ENCODE results near the gene TMEM198.

TMEM198 gene

DNA sequence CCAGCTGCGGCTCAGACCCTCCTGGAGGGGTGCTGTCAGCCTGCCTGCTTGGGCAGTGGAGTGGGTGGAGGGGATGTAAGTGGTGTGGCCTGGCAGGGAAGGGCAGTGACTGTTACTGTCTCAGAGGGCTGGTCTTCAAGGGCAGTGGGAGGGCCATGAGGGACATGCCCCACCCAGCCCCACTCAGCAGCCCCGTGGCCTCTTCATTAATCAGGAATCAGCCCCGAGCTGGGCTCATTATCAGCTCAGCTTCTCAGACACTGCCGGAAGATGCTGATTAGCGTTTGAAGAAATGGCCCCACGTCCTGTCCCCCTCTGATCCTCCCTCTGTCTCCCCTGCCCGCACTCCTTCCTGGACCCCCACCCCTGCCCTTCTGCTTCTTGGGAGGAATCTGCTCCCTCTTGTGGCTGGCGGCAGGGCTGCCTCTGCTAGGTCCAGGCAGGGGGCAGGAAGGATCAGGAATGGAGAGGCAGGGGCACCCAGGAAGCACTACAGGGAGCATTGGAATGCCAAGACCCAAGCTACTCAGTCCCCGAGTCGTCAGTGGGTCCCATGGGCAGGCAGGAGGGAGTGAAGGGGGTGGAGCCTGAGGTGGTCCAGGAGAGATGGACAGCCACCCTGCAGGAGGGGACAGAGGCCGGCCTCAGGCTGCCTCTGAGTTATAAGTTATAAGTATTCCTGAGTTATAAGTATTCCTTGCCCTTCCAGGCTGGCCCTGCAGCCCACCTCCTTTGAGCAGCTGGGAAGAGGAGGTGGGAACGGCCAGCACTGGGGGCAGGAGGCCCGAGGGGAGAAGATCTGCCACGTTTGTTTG is 22.6 kb upstream of the TMEM198 start:
- in situ Hi-C loops (cut with MboI; ENCODE audit: low pct_unique_long_range_greater_than_20kb, low sequenced_read_pairs) = no loop called here
- DNase-seq = peak; percentile 60

DNA sequence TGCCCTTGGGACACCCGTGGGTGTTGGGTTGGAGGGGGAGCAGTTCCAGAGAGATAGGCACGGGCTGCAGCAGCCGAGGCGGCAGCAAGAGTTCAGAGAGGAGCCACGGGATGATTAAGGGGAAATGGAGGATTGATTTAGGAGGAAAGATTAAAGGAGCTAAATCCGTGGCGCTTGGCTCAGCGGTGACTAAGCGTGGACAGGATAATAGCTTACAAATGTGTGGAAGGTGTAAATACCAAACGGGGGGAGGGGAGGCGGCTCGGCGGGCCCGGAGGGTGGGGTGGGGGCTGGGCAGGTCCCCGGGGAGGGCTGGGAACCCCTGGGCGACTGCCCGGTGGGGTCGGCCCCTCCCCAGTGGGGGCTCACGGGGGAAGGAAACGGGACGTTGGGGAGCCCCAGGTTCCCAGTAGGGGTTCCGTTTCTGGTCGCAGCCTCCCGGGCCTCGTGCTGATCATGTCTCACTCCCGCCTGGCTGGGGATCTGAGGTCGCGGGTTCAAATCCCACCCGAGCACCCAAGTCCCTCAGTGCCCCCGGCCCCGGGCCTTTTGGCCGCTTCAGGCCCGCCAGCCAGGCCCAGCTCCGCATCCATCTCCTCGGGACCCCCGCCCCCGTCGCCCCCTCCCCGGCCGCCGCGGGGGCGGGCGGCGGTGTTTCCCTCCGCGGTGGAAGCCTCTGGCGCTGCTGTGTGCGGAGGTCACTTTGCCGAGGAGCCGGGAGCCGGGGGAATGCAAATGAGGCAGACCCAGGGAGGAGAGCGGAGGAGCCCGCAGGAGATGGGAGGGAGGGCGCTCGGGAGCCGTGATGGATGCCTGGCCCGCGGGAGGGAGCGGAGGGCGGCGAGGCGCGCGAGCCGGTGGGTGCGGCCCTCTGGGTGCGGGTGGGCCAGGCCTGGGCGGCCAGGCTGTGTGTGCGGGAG is 21.5 kb upstream of the TMEM198 start:
- in situ Hi-C loops (cut with MboI; ENCODE audit: low pct_unique_long_range_greater_than_20kb, low sequenced_read_pairs) = no loop called here
- no peak for DNase-seq

DNA sequence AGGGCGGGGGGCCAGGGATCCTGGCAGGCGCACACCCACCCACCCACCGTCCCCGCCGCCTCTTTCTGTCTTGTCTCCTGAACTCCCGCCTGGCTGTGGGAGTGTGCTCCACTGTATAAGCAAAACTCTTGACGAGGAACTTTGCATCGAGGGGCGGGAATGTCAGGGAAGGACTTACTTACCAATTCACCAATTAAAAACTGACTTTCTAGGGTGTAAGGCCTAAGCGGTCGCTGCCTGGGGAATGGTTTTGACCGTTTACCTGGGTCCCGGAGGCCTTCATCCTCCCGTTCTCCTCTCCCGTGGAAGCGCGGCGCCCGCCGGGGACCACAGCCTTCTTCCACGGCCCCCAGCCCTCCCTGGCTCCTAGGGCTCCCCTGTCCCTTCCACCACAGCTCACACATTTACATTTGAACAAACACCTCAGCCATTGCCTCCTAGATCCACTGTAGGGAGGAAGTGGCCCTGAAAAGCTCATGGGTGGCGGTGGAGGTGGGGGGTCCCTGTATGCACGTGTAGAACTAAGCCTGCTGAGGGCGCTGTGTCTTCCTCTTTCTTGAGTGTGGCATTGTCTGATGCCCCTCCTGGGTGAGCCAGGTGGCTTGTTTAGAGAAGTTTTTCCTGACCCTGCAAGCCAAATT is 20.7 kb upstream of the TMEM198 start:
- in situ Hi-C loops (cut with MboI; ENCODE audit: low pct_unique_long_range_greater_than_20kb, low sequenced_read_pairs) = no loop called here
- no peak for DNase-seq

DNA sequence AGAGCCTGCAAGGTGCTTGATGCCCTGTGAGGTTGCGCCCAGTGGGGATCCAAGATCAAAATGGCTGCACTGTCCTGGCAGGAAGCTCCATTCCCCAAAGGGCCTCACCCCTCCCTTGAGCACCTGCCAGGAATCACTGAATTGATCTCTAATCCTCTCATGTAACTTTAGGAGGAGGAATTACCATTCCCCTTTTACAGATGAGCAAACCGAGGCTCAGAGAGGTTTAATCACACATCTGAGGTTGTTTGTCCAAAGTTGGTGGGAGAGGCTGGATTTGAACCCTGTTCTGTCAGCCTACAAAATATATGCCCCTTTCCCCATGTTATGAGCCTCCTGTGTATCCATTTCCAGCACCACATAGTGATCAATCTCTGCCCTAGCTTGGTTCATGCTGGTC is 19.0 kb upstream of the TMEM198 start:
- in situ Hi-C loops (cut with MboI; ENCODE audit: low pct_unique_long_range_greater_than_20kb, low sequenced_read_pairs) = no loop called here
- DNase-seq = no peak

DNA sequence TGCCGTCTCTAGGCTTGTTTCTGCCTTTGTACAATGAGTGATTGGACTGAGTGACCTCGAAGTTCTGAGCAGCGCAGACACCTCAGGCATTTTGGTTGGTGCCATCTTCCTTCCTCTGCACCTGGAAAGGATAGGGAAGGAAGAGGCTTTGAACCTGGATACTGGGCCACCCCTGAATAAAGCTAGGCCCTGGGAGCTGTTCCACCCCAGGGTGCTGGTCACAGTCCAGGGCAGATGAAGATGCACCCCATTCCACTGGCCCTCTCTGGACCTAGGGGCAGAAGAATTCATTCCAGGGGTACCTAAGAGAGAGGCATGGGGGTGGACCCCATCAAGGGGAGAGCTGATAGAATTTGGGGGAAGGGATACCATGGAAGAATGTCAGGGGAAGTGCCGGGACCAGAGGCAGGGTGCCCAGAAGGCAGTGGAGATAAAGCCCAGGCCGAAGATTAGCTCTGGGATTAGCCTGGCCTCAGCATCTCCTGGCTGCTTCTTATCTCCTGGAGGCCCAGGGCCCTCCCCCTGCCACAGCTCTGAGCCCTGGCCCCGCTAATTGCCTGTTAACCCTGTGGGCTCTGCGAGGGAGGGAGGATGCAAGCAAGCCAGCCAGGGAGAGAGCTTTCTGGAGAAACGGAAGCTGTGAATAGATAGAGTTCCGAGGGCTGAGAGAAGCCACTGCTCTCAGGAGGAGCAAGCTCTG is 18.1 kb upstream of the TMEM198 start:
- in situ Hi-C loops (cut with MboI; ENCODE audit: low pct_unique_long_range_greater_than_20kb, low sequenced_read_pairs) = no loop called here
- peak; percentile 57 for DNase-seq

DNA sequence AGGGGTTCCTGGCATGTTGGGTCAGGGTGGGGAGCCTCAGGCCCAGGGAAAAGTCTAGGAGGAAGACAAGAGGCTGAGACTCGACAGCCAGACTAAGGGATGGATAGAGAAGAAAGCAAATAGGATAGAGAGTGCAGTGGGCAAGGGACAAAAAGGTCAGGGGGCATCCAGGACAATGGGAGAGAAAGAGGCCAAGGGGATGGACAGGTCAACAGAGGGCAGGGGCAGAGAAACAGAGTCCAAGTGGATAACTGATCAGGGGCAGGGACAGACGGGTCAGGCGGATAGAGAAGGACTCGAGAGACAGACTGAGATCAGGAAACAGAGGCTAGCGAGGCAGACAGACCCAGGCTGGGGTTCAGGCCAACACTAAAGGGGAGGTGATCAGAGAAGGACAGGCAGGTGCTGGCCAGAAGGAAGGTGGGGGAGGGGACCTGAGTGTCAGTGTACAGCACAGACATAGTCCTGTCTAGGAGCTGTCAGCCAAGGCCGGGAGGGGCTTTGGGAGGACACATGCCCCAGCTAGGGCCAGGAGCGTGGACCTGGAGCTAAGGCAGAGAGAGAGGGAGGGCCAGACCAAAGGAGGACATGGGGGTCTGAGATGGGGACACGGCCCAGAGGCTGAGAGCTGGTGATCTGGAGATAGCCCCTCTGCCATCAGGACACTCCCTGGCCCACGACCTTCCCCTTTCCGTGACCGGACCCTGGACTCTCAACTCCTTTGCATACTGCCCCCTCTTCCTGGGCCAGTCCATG is 17.3 kb upstream of the TMEM198 start:
- DNase-seq = no peak
- in situ Hi-C loops (cut with MboI; ENCODE audit: low pct_unique_long_range_greater_than_20kb, low sequenced_read_pairs) = no loop called here

DNA sequence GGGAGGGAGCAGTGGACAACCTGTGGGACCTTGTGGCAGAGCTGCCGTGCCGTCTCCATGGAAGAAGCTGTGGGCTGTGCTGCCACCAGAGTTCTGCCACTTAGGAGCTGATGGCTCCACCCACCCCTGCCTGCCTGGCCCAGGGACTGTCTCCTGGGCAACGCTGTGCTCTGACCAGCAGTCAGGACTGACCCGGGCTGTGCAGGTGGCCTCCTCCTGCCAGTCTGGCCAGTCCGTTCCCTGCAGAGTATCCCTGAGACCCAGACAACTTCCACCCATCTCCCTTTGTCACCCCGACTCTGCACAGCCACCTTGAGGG is 16.8 kb upstream of the TMEM198 start:
- DNase-seq = no peak

DNA sequence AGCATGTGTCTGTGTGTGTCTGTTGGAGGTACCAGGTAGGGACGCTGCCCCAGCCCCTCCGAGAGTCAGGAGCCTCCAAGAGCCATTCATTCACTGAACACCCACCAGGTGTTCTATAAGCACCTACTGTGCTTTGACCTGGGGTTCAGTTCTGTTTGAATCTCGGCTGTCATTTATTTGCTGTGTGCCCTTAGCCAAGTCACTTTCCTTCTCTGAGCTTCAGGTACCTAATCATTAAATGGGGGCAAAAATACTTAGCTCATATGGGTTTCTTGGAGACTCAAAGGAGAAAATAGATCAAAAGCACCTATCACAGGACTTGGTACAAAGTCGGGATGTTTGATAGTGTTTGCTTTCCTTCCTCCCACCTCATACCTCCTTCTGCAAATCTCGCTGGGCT is 16.4 kb upstream of the TMEM198 start:
- in situ Hi-C loops (cut with MboI; ENCODE audit: low pct_unique_long_range_greater_than_20kb, low sequenced_read_pairs) = no loop called here
- DNase-seq = no peak

More for the DNA sequence above, 16.8 kb upstream of the TMEM198 start:
- in situ Hi-C loops (cut with MboI; ENCODE audit: low pct_unique_long_range_greater_than_20kb, low sequenced_read_pairs) = no loop called here

DNA sequence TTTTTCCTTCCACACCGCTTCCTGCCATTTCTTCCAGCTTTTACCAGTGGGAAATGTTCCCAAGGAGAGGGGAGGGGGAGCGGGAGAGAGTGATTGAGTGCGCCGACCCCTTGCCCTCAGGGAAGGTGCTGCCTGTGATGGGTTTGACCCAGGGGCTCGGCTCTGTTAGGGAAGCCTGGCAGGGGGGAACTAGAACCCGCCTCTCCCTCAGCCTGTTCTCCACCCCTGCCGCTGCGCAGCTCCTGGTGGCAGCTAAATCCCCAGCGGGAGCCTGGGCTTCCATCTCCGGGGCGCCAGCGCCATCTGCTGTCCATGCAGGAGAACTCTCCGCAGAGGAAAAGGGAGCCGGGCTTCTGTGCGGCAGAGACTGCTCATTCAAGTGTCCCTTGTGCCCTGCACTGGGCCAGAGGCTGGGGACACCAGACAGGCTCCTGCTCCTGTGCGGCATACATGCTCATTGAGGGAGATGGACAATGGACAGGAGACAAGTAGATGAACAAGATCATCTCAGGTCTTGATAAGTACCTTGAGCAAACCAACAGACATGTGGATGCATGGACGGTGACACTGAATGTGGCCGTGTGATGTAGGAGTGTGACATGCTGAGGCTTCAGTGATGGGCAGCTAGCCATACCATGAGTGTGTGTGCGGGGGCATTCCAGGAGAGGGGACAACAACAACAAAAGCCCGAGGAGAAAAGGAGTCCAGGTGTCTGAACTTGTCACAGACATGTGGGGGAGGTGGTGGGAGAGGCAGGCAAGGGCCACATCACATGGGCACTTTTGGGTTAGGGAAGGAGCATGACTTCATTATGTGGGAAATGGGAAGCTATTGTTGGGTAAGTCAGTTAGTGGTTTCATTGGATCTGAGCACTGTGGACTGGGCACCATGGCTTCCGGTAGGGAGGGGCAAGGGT is 13.5 kb upstream of the TMEM198 start:
- DNase-seq = peak; percentile 83
- in situ Hi-C loops (cut with MboI; ENCODE audit: low pct_unique_long_range_greater_than_20kb, low sequenced_read_pairs) = no loop called here

DNA sequence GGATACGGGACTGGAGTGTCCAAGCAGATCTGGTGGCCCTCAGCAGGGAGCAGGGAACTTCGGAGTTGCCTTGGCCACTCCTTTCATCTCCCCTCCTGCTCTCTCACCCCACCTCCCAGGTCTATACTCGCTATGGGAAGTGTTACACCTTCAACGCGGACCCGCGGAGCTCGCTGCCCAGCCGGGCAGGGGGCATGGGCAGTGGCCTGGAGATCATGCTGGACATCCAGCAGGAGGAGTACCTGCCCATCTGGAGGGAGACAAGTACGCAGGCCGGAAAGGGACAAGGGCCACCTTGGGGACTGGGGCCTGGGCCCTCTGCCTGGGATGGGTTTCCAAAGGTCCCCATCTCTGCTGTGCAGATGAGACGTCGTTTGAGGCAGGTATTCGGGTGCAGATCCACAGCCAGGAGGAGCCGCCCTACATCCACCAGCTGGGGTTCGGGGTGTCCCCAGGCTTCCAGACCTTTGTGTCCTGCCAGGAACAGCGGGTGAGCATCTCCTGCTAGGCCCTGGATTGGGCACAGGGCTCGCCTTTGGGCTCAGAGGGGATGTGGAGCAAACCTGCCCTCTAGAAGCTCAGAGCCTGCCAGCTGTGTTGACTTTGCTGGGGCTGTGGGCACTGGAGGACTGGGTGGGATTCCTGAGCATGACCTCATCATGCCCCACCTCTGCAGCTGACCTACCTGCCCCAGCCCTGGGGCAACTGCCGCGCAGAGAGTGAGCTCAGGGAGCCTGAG is 12.0 kb upstream of the TMEM198 start:
- in situ Hi-C loops (cut with MboI; ENCODE audit: low pct_unique_long_range_greater_than_20kb, low sequenced_read_pairs) = no loop called here
- no peak for DNase-seq

DNA sequence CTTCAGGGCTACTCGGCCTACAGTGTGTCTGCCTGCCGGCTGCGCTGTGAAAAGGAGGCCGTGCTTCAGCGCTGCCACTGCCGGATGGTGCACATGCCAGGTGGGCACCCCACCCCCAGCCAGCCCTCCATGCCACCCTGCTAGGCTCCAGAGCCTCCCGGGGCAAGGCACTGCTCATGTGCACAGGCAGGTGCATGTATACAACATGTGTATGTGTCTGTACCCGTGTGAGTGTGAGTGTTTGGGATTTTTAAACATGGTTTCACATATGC is 11.5 kb upstream of the TMEM198 start:
- DNase-seq = no peak
- in situ Hi-C loops (cut with MboI; ENCODE audit: low pct_unique_long_range_greater_than_20kb, low sequenced_read_pairs) = no loop called here

DNA sequence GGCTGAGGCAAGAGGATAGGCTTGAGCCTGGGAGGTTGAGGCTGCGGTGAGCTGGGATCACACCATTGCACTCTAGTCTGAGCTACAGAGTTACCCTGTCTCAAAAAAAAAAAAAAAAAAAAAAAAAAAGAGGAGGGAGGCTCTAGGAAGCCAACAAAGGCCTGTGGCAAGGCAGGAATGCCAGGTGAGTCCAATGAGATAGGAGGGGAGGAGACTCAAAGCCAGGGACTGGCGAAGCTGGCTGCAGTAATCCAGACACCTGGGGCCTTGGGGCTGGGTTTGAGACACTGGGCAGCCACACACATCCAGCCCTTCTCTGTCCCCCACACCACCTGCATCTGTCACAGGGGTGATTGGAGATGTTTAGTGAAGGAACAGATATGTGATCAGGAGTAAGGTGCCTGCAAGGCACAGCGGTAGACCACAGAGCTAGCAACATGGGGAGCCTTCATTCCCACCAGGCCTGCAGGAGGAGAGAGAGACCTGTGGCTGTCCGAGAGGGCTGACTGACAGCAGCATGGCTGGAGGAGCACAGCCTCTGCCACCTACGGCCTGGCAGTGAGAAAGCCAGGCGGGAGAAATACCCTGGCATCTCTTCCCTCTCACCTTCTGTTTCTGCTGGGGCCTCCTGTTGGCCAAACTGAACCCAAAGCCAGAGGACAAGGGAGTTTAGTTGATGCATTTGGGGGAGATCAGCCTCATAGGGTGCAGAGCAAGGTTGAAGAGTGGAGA is 9.7 kb upstream of the TMEM198 start:
- in situ Hi-C loops (cut with MboI; ENCODE audit: low pct_unique_long_range_greater_than_20kb, low sequenced_read_pairs) = no loop called here
- DNase-seq = no peak

DNA sequence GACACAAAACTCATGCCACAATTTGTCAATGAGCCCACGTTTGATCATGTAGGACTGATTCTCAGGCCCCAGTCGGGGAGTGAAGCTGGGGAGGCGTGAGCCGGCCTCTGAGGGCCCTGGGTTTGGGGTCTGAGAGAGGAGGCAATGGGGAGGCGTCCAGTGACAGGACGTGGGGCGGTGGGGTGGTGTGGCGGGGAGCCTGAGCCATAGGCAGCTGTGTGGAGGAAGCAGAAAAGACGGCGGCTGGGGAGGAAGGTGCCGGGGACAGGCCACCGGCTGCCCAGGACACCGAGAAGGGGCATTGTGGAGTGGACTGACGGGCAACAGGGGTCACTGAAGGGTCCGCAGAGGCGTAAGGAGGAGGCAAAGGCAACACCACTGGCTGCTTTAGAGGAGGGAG is 7.4 kb upstream of the TMEM198 start:
- in situ Hi-C loops (cut with MboI; ENCODE audit: low pct_unique_long_range_greater_than_20kb, low sequenced_read_pairs) = no loop called here
- no peak for DNase-seq

DNA sequence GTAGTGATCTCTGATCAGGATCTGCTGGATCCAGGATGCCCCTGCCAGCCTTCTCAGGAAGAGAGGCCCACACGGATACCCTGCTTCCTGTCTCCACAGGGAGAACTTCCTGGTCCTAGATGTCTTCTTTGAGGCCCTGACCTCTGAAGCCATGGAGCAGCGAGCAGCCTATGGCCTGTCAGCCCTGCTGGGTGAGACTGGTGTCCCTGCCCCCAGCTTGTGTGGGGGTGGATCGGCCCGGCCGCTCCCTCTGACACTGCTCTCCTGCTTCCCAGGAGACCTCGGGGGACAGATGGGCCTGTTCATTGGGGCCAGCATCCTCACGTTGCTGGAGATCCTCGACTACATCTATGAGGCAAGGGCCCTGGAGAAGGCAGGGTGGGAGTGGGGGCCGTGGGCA is 6.9 kb upstream of the TMEM198 start:
- in situ Hi-C loops (cut with MboI; ENCODE audit: low pct_unique_long_range_greater_than_20kb, low sequenced_read_pairs) = no loop called here
- no peak for DNase-seq

DNA sequence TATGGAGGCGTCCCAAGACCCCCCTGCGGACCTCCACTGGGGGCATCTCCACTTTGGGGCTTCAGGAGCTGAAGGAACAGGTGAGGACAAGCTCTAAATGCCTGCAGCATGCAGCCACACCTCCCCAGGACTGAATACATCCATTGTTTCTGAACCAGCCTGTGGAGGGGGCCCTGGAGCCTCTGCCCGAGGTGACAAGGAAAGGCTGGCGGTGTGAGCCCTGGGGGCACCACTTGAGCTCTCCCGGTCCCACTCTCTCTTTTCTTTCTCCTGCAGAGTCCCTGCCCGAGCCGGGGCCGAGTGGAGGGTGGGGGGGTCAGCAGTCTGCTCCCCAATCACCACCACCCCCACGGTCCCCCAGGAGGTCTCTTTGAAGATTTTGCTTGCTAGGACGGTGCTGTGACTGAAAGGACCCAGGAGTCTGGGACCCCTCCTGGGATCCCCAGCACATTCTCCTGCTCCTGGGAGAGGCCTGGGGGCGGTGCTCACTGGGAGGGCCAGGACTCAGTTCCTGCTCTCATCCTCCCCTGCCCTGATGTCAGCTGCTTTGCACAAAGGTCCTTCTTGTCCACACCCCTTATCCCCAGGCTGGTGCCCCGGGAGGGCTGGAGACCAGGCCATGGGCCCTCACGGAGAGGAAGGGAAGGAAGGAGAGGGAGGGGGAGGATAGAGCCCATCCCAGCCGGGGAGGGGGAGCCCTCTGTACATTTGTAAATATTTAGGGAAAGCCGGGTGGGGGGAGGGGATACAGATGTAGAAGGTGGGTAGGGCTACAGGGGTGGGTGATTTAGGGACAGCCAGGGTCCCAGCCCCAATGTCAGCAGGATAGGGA is 6.0 kb upstream of the TMEM198 start:
- no peak for DNase-seq
- in situ Hi-C loops (cut with MboI; ENCODE audit: low pct_unique_long_range_greater_than_20kb, low sequenced_read_pairs) = no loop called here

DNA sequence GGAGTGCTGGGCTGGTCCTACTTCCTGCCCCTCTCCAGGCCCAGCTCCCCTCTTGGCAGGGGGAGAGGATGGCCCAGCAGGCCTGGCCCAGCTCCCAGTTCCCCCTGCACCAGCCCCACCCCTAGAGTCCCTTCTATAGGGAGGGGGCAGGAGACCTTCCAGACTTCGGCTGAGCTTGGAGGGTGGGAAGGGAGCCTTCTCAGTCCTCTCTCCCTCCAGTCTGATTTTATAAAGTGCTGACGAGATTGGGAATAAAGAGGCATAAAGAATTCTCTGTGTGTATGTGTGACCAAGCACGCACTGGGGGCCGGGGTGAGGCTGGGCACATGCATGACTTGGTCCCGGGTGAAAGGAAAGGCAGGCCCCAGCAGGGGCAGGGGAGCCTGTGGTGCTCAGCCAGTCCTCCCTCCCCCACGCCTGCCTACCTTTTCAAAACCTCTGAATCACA is 5.3 kb upstream of the TMEM198 start:
- in situ Hi-C loops (cut with MboI; ENCODE audit: low pct_unique_long_range_greater_than_20kb, low sequenced_read_pairs) = no loop called here
- no peak for DNase-seq

All from KBM-7 (cell line).